ENCODE measurements around the gene PALMD.

The PALMD gene

DNA sequence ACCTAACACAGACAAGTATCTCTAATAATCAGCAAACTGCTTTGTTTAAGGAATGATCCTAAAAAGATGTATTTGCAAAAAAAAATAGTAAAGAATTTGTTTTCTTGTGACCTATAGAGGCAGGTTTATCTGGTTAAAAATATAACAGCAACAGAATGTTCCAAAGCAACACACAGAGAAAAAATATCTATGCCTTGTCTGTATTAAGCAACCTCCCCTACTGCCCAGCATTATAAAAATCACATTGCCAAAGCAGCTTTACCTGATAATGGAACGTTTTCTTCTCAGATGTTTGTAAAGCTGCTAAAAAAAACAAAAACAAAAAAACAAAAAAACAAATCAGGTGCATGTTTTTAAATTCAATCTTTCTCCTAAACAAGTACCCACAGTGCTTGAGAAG lies 24.7 kb downstream of the PALMD start:
- no peaks in the 10 kb centered on the region for H3K27me3 ChIP-seq (ENCODE audit: control insufficient read depth, insufficient read depth, low read length)
- H3K9ac ChIP-seq (ENCODE audit: low read length): no peak overlapping the region
- H3K4me1 ChIP-seq (ENCODE audit: control insufficient read depth, insufficient read depth, low read length): no peaks in the 10 kb centered on the region
- no peak overlapping the region for H3K27ac ChIP-seq (ENCODE audit: low read depth, low read length)
- H3K4me3 ChIP-seq (ENCODE audit: low read length): no peak overlapping the region
- no peaks in the 10 kb centered on the region for H3K36me3 ChIP-seq (ENCODE audit: control insufficient read depth, insufficient read depth, low read length)

DNA sequence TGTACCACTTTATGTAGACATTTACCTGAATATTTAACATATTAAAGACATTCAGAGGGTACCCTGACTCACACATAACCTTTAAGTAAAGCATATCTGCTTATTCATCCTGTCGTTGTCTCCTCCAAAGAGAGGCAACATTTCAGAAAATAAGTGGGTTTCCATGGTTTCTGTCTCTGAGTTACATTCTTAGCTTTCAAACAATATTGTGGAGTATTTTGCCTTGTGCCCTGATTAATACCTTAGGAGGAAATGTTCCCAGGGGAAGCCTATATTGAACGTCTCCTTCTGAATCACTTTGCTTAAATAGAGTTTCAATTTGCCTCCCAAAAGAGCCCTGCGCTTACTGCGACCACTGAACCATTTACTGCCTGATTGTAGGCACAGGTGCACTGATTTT lies 26.1 kb downstream of the PALMD start:
- H3K4me1 ChIP-seq (ENCODE audit: control insufficient read depth, insufficient read depth, low read length): no peaks in the 10 kb centered on the region
- no peak overlapping the region for H3K9ac ChIP-seq (ENCODE audit: low read length)
- no peaks in the 10 kb centered on the region for H3K27me3 ChIP-seq (ENCODE audit: control insufficient read depth, insufficient read depth, low read length)
- no peak overlapping the region for H3K27ac ChIP-seq (ENCODE audit: low read depth, low read length)
- no peaks in the 10 kb centered on the region for H3K36me3 ChIP-seq (ENCODE audit: control insufficient read depth, insufficient read depth, low read length)
- H3K4me3 ChIP-seq (ENCODE audit: low read length): no peak overlapping the region

DNA sequence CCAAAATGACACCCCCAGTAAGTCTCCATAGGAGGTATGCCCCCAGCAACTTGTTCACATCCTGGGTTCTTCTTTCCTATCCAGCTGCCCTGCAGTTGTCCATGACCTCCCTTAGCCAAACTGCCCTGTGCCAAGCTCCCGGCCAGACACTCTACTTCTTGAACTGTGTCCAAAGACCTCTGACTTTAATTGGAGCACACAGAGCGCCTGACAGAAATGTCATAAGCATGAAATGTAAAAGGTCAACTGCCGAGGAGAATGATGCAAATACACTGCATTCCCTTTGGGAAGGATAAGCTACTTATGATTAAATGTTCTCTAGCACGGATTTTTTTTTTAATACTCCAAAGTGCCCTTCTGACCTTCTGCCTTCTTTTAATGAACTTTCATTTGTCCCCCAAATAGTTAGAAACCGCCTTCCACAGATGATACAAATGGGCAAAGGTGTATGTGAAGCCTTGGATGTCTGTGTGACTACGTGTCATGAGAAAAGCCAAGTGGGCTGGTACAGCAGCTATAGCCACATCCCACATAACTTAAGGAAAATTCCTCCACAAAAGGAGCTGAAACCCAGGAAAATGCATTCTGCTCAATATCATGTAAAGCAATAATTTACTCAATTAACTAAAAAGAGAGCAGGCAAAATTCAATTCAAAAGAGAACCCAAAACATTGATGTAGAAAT lies 26.8 kb downstream of the PALMD start:
- H3K27me3 ChIP-seq (ENCODE audit: control insufficient read depth, insufficient read depth, low read length): no peaks in the 10 kb centered on the region
- no peak overlapping the region for H3K9ac ChIP-seq (ENCODE audit: low read length)
- H3K27ac ChIP-seq (ENCODE audit: low read depth, low read length): no peak overlapping the region
- no peaks in the 10 kb centered on the region for H3K36me3 ChIP-seq (ENCODE audit: control insufficient read depth, insufficient read depth, low read length)
- H3K4me1 ChIP-seq (ENCODE audit: control insufficient read depth, insufficient read depth, low read length): no peaks in the 10 kb centered on the region
- no peak overlapping the region for H3K4me3 ChIP-seq (ENCODE audit: low read length)

DNA sequence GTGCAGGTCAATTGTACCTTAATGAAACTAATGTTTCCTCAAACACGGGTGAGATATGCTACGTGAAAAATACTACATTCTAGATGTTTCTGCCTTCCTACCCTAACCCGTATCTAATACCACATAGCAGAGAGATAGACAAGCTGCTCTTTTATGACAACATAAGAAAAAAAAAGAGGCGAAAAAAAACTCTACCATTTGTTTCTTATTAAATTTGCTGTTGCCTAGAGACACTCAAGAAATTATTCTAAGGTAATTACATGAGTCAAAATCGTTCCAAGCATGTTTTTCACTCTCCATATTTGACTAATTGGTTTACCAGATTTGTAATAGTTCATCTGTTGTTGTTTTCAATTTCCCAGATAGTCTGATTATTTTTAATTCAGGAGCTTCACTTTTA lies 27.4 kb downstream of the PALMD start:
- Histone ChIP-seq H3K9ac (ENCODE audit: low read length) (no peak overlapping the region), H3K4me1 (ENCODE audit: control insufficient read depth, insufficient read depth, low read length) (no peaks in the 10 kb centered on the region), H3K4me3 (ENCODE audit: low read length) (no peak overlapping the region), H3K27ac (ENCODE audit: low read depth, low read length) (no peak overlapping the region), H3K27me3 (ENCODE audit: control insufficient read depth, insufficient read depth, low read length) (no peaks in the 10 kb centered on the region), H3K36me3 (ENCODE audit: control insufficient read depth, insufficient read depth, low read length) (no peaks in the 10 kb centered on the region)

DNA sequence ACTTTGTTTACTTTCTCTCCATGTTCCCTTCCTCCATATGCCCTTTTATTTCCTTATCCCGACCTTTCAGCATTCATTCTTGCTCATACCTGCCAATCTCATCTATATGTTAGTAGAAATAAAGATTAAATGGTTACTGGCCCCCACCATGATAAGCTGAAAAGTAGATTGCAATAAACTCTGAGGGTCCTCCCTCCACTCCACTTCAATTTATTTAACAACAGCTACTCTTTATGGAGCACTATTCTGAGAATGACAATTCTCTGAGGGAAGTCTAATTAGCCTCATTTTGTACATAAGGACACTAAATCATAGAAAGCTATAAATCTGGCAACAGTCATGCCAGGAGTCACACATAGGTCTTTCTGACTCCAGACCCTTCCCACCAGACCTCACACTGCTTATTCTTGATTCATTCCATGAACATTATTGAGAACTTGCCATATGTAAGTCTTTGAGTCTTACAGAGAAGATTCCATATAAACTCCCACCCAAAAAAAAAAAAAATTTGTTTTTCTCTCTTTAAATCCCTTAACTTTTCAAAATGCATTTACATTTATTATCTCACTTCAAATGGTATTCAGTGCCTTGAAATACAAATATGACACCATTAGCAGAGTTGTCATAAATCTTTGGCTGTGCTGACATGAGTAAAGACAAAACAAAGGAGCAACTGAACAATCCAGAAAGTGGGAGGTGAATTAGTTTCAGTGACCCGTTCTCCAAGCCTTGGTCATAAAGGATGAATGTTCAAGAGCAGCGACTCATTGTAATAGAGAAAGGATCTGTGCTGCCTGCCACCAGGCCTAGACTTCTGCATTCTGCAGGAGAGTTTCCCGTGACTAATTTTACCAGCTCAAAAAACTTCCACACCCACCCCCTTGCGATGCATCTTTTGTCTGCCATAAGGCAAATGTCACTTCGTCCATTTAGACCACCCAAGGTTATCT lies 28.5 kb downstream of the PALMD start:
- Histone ChIP-seq H3K27me3 (ENCODE audit: control insufficient read depth, insufficient read depth, low read length) (no peaks in the 10 kb centered on the region), H3K36me3 (ENCODE audit: control insufficient read depth, insufficient read depth, low read length) (no peaks in the 10 kb centered on the region), H3K4me1 (ENCODE audit: control insufficient read depth, insufficient read depth, low read length) (no peaks in the 10 kb centered on the region), H3K4me3 (ENCODE audit: low read length) (no peak overlapping the region), H3K9ac (ENCODE audit: low read length) (no peak overlapping the region), H3K27ac (ENCODE audit: low read depth, low read length) (no peak overlapping the region)

DNA sequence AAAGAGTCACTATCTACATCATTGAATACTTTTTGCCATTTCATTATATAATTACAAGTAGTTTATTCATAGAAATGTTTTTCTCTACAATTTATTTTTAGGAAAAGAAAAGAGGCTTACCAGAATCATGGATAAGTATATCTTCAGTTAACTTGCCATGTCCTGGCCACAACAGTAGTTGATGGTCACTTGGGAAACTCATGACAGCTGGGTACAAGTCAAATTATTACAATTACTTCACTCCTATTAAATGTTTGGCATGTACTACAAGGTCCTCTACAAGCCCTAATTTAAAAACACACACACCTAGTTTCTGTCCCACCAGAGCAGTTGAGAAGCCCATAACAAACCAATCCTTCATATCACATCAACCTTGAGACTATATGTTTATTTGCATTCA lies 29.4 kb downstream of the PALMD start:
- Histone ChIP-seq H3K27ac (ENCODE audit: low read depth, low read length) (no peak overlapping the region), H3K27me3 (ENCODE audit: control insufficient read depth, insufficient read depth, low read length) (no peaks in the 10 kb centered on the region), H3K9ac (ENCODE audit: low read length) (no peak overlapping the region), H3K36me3 (ENCODE audit: control insufficient read depth, insufficient read depth, low read length) (no peaks in the 10 kb centered on the region), H3K4me1 (ENCODE audit: control insufficient read depth, insufficient read depth, low read length) (no peaks in the 10 kb centered on the region), H3K4me3 (ENCODE audit: low read length) (no peak overlapping the region)

DNA sequence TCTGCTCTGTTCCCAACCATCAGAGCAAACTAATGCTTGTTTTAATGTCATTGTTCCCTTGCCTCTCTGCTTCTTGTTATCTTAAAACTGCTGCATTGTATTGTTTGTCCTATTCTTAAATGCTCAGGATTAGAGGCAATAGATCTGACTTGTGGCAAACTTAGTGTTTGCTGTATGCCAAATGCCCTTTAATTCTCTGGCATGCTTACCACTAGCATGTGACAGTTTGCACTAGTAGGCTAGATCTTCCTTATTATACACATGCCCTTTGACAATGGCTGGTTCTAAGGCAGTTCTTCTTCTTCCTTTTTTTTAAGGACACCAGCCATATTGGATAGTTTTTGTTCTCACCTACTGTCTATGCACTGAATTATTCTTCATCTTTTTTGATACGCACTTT lies 30.1 kb downstream of the PALMD start:
- Histone ChIP-seq H3K36me3 (ENCODE audit: control insufficient read depth, insufficient read depth, low read length) (no peaks in the 10 kb centered on the region), H3K27ac (ENCODE audit: low read depth, low read length) (no peak overlapping the region), H3K4me3 (ENCODE audit: low read length) (no peak overlapping the region), H3K27me3 (ENCODE audit: control insufficient read depth, insufficient read depth, low read length) (no peaks in the 10 kb centered on the region), H3K9ac (ENCODE audit: low read length) (no peak overlapping the region), H3K4me1 (ENCODE audit: control insufficient read depth, insufficient read depth, low read length) (no peaks in the 10 kb centered on the region)

DNA sequence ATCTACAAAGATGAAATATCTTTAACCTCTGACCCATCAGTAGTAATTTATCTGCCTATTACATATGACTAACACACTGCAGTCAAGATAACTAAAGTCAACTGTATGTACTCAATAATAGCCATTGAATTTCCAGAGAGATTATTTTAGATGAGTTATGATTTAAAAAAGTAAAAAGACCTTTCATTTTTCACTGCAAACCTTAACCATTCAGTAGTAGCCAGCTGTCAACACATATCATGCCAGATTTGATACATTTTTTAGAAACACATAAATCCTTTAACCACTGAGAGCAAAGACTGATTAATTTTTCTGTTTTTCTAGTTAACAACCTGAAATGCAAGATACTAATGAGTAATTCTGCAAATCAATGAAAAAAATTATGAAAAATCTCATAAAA lies 31.0 kb downstream of the PALMD start:
- H3K36me3 ChIP-seq (ENCODE audit: control insufficient read depth, insufficient read depth, low read length): no peaks in the 10 kb centered on the region
- no peaks in the 10 kb centered on the region for H3K27me3 ChIP-seq (ENCODE audit: control insufficient read depth, insufficient read depth, low read length)
- H3K4me1 ChIP-seq (ENCODE audit: control insufficient read depth, insufficient read depth, low read length): no peaks in the 10 kb centered on the region
- H3K4me3 ChIP-seq (ENCODE audit: low read length): no peak overlapping the region
- no peak overlapping the region for H3K27ac ChIP-seq (ENCODE audit: low read depth, low read length)
- H3K9ac ChIP-seq (ENCODE audit: low read length): no peak overlapping the region

DNA sequence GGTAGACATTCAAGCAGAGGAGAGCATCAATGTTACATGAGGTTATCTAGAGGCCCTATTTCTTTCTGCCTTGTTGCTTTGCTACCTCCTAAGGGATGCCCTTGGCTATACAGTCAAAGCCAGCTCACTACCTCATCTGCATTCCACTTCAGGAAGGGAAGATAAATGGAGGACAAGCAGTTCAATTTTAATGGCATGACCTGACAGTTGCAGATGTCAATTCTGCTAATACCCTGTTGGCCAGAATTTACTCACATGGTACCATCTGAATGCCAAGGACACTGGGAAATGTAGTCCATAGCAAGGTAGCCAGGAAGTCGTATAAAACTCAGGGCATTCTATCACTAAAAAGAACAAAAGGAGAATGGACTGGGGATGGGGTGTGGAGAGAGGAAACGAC lies 31.5 kb downstream of the PALMD start:
- no peak overlapping the region for H3K9ac ChIP-seq (ENCODE audit: low read length)
- no peak overlapping the region for H3K27ac ChIP-seq (ENCODE audit: low read depth, low read length)
- no peak overlapping the region for H3K4me3 ChIP-seq (ENCODE audit: low read length)
- no peaks in the 10 kb centered on the region for H3K27me3 ChIP-seq (ENCODE audit: control insufficient read depth, insufficient read depth, low read length)
- H3K4me1 ChIP-seq (ENCODE audit: control insufficient read depth, insufficient read depth, low read length): no peaks in the 10 kb centered on the region
- no peaks in the 10 kb centered on the region for H3K36me3 ChIP-seq (ENCODE audit: control insufficient read depth, insufficient read depth, low read length)

DNA sequence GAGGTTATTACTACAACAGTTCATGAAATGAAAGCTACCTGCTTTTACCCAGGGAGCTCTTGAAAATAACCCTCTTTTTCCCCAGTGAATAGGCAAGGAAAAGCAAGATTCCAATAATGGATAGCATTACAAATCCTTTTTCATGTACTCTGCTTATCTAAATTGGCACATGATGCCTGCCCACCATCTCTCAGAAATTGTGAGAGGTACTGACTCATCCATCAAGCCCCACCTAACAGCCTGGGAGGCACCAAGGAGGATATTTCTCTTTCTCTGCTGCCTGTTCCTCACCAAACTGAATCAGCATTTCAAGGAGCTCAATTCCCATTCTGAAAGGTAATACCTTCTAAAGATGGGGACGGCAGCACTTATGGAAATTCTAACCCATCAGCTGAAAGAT lies 34.4 kb downstream of the PALMD start:
- Histone ChIP-seq H3K4me1 (ENCODE audit: control insufficient read depth, insufficient read depth, low read length) (no peaks in the 10 kb centered on the region), H3K27ac (ENCODE audit: low read depth, low read length) (no peak overlapping the region)

DNA sequence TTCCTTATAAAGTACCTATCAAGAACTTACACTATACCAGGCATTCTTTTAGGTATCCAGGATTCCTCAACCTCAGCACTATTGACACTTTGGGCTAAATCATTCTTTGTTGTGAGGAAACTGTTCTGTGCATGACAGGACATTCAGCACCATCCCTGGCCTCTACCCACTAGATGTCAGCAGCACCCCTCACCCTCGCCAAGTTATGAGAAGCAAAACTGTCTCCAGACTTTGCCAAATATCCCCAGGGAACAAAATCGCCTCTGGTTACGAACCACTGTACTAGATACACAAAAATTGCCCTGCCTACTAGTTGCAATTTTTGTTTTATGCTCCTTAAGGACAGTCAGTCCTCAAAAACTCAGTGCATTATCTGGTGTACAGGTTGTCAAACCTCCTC lies 35.7 kb downstream of the PALMD start:
- Histone ChIP-seq H3K27ac (ENCODE audit: low read depth, low read length) (no peak overlapping the region), H3K4me3 (ENCODE audit: low read length) (no peak overlapping the region), H3K36me3 (ENCODE audit: control insufficient read depth, insufficient read depth, low read length) (no peaks in the 10 kb centered on the region), H3K9ac (ENCODE audit: low read length) (no peak overlapping the region), H3K4me1 (ENCODE audit: control insufficient read depth, insufficient read depth, low read length) (peaks cover 4% of the 10 kb centered on the region), H3K27me3 (ENCODE audit: control insufficient read depth, insufficient read depth, low read length) (no peaks in the 10 kb centered on the region)

More for the DNA sequence above, 34.4 kb downstream of the PALMD start:
- Histone ChIP-seq H3K9ac (ENCODE audit: low read length) (no peak overlapping the region), H3K27me3 (ENCODE audit: control insufficient read depth, insufficient read depth, low read length) (no peaks in the 10 kb centered on the region), H3K36me3 (ENCODE audit: control insufficient read depth, insufficient read depth, low read length) (no peaks in the 10 kb centered on the region), H3K4me3 (ENCODE audit: low read length) (no peak overlapping the region)

DNA sequence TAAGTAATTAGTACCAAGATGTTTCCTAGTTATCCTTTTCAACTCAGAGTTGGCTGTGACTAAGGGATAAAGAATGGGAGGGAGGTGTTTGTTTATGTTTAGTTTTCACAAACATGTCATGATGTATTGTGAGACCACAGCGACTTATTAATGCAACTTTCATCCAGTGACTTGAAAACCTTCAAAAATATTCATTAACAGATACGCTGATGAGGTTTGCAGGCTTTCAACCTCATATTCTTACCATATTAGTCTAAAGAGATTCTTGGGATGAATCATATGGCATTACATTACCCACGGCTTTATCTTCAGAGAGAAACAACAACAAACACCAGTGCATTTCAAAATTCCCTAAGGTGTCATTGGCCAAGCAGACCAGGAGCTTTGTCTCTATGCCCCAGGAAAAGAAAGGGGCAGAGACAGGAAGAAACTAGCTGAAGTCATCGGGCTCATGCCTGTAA lies 36.4 kb downstream of the PALMD start:
- no peaks in the 10 kb centered on the region for H3K36me3 ChIP-seq (ENCODE audit: control insufficient read depth, insufficient read depth, low read length)
- no peaks in the 10 kb centered on the region for H3K27me3 ChIP-seq (ENCODE audit: control insufficient read depth, insufficient read depth, low read length)
- H3K4me3 ChIP-seq (ENCODE audit: low read length): no peak overlapping the region
- peaks cover 4% of the 10 kb centered on the region for H3K4me1 ChIP-seq (ENCODE audit: control insufficient read depth, insufficient read depth, low read length)
- no peak overlapping the region for H3K27ac ChIP-seq (ENCODE audit: low read depth, low read length)
- no peak overlapping the region for H3K9ac ChIP-seq (ENCODE audit: low read length)

All from rectal smooth muscle tissue (tissue), 1 donor.